Measurements from ENCODE around the gene NPY5R.

DNA sequence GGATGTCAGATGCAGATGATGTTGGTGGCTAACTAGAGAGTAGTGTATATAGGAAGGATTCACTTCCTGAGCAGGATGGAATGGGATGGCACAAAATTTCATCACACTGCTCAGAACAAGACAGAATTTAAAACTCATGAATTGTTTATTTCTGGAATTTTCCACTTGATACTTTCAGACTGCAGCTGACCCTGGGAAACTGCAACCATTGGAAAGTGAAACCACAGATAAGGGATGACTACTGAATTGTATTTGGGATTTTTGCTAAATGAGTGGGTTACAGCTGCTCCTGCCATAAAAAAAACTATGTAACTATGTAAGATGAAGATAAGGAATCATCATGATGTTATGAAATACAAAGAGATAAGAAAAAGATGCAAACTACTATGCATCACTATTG lies 51.4 kb downstream of the NPY5R start:
- TF ChIP-seq, protein P1, sequence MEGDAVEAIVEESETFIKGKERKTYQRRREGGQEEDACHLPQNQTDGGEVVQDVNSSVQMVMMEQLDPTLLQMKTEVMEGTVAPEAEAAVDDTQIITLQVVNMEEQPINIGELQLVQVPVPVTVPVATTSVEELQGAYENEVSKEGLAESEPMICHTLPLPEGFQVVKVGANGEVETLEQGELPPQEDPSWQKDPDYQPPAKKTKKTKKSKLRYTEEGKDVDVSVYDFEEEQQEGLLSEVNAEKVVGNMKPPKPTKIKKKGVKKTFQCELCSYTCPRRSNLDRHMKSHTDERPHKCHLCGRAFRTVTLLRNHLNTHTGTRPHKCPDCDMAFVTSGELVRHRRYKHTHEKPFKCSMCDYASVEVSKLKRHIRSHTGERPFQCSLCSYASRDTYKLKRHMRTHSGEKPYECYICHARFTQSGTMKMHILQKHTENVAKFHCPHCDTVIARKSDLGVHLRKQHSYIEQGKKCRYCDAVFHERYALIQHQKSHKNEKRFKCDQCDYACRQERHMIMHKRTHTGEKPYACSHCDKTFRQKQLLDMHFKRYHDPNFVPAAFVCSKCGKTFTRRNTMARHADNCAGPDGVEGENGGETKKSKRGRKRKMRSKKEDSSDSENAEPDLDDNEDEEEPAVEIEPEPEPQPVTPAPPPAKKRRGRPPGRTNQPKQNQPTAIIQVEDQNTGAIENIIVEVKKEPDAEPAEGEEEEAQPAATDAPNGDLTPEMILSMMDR (IDR thresholded peaks at IDR 0.05; ENCODE audit: low read depth, low read length), result no peak
- no peak for TF ChIP-seq MYC (IDR thresholded peaks at IDR 0.05; ENCODE audit: low read depth, low read length)
